HAP-1 (cell line): ENCODE data around the gene ARHGAP24.

Source experiments
- DNase-seq, 2 experiments: peaks; one replicate each; pipeline ENCODE4 v3.0.0-alpha.2; 2016 to 2020; ENCODE audit warnings: low spot score in 2 of 2
- H3K27me3 ChIP-seq: fragments of 250-450 bp; sonication (Bioruptor Pico); 2 replicates; pipeline ENCODE4 v1.5.1; 2020; ENCODE audit warnings: low read depth, mild to moderate bottlenecking, moderate library complexity
- H3K36me3 ChIP-seq: fragments of 250-450 bp; sonication (Bioruptor Pico); replicated peaks from 2 replicates; pipeline ENCODE4 v1.5.1; 2020; ENCODE audit warnings: mild to moderate bottlenecking
- H3K4me1 ChIP-seq: fragments of 250-450 bp; sonication (Bioruptor Pico); 2 replicates; pipeline ENCODE4 v1.5.1; 2020; ENCODE audit warnings: mild to moderate bottlenecking
- H3K4me3 ChIP-seq: fragments of 250-450 bp; sonication (Bioruptor Pico); 2 replicates; pipeline ENCODE4 v1.5.1; 2020; ENCODE audit warnings: mild to moderate bottlenecking, moderate library complexity
- H3K9me3 ChIP-seq: fragments of 250-450 bp; sonication (Bioruptor Pico); 2 replicates; pipeline ENCODE4 v1.5.1; 2020; ENCODE audit warnings: mild to moderate bottlenecking, moderate library complexity
- in situ Hi-C: fragments of 300-500 bp; cut with MboI; formaldehyde crosslinking; loops from 3 replicates; pipeline ENCODE4 v1.14.3; 2020; ENCODE audit warnings: low sequenced_read_pairs, inconsistent platforms, mixed read lengths

Gene ARHGAP24

GRCh38 chr4:85755285-85755684, 280.3 kb downstream of the ARHGAP24 start:
- H3K36me3 ChIP-seq, result no peaks in the 10 kb centered on the region
- H3K4me1 ChIP-seq, result no peaks in the 10 kb centered on the region
- H3K9me3 ChIP-seq, result no peaks in the 10 kb centered on the region
- DNase-seq, result no peak
- H3K27me3 ChIP-seq, result no peaks in the 10 kb centered on the region
- in situ Hi-C loops, result no loop called here
- no peak overlapping the region for H3K4me3 ChIP-seq

GRCh38 chr4:85756938-85757337, 282.0 kb downstream of the ARHGAP24 start:
- Histone ChIP-seq H3K27me3 (no peaks in the 10 kb centered on the region), H3K4me3 (no peak overlapping the region), H3K36me3 (no peaks in the 10 kb centered on the region), H3K4me1 (no peaks in the 10 kb centered on the region), H3K9me3 (no peaks in the 10 kb centered on the region)
- peak in 1 of 2 experiments; percentile 50 for DNase-seq
- in situ Hi-C loops, result no loop called here

- no peak for DNase-seq
- Histone ChIP-seq H3K36me3 (no peaks in the 10 kb centered on the region), H3K27me3 (no peaks in the 10 kb centered on the region), H3K9me3 (no peaks in the 10 kb centered on the region), H3K4me1 (no peaks in the 10 kb centered on the region), H3K4me3 (no peak overlapping the region)
- in situ Hi-C loops, result no loop called here
Measured at GRCh38 chr4:85759388-85759787, 284.4 kb downstream of the ARHGAP24 start.

DNA sequence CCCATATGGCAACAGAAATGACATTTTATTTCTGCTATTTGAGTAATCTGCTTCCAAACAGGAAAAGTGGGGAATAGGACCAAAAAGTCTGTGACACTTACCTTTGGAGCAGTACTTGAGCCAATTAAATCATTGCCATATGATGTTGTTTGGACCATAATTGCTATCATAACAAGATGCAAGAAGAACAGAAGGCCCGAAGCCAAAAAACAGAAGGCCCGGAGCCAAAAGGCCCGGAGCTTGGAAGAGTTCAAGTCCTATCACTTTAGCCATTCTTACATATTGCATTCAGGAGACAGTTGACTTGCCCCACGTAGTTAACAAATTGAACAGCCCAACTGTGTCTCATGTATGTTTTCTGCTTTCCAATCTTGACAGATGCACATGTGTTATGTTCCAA, 285.6 kb downstream of the ARHGAP24 start:
- no peak overlapping the region for H3K4me3 ChIP-seq
- H3K4me1 ChIP-seq, result no peaks in the 10 kb centered on the region
- H3K9me3 ChIP-seq, result no peaks in the 10 kb centered on the region
- H3K27me3 ChIP-seq, result no peaks in the 10 kb centered on the region
- DNase-seq, result no peak
- in situ Hi-C loops, result no loop called here
- no peaks in the 10 kb centered on the region for H3K36me3 ChIP-seq

DNA sequence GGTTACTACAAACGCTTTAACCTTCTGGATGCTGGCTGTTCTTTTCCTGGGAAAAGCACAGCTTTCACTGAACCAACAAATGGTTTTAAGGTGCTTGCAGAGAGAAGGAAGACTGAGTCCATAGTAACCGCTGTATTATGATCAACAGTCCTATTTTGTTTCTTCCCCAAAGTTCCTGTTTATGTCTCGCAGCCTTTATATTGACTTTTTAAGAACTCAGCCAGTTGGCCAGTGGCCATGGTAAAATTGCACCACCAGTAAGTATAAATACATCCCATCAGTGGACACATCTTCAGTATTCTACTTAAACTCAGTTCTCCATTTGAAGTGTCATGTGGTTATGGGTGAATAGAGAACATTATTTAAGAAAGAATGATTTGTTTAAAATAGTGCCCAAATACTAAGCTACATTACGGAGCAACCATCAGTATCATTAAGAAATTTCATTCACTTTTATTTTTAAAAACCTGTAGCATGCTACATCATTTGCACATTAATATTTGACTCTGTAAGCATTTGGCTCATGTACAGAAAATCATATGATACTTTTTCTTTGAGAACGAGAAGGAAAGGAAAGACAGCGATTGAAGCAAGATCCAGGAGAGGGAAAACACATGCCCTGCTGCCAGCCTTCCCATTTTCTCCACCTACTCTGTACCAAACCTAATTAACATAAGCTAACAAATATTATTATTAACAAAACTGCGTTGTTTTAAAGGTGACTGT, 287.0 kb downstream of the ARHGAP24 start:
- no peaks in the 10 kb centered on the region for H3K36me3 ChIP-seq
- H3K27me3 ChIP-seq, result no peaks in the 10 kb centered on the region
- H3K4me1 ChIP-seq, result peaks cover 6% of the 10 kb centered on the region; the same call in 1 of the 2 replicates
- no peaks in the 10 kb centered on the region for H3K9me3 ChIP-seq
- H3K4me3 ChIP-seq, result no peak overlapping the region
- DNase-seq, result no peak
- in situ Hi-C loops, result no loop called here

DNA sequence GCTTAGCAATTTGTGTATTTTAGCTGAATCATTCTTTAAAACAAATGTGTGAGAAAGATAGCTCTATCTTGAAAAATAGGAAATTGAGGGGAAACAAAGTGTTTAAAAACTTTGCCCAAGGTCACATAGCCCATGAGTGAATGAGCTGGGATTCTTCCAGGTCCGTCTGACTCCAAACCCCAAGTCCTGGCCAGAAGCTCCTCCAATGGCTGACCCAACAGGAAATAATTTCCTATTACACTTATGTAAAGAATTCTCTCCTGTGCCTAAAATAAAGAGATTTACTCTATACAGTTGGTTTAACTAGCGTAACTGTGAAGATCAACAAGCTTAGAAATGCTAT, 287.6 kb downstream of the ARHGAP24 start:
- in situ Hi-C loops, result no loop called here
- H3K27me3 ChIP-seq, result no peaks in the 10 kb centered on the region
- DNase-seq, result no peak
- peaks cover 6% of the 10 kb centered on the region; the same call in 1 of the 2 replicates for H3K4me1 ChIP-seq
- no peaks in the 10 kb centered on the region for H3K9me3 ChIP-seq
- no peak overlapping the region for H3K4me3 ChIP-seq
- no peaks in the 10 kb centered on the region for H3K36me3 ChIP-seq

DNA sequence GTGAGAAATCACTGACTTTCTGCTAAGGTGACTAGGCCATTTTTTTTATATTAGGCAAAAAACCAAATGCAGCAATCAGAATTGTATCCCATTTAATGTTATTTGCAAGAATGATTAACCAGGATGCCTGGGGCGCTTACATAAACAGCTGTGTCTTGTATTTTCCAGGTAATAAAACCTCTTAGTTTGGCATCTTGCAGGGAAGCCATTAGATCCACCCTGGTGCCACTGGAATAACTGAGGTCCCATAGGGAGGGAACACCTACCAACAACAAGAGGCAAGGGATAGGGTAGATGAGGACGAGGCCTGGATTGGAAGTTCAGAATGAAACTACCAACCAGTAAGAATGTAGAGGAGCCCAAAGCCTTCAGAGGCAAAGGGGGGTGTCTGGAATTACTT, 288.3 kb downstream of the ARHGAP24 start:
- Histone ChIP-seq H3K27me3 (no peaks in the 10 kb centered on the region), H3K36me3 (no peaks in the 10 kb centered on the region), H3K4me1 (peaks cover 6% of the 10 kb centered on the region; the same call in 1 of the 2 replicates), H3K9me3 (no peaks in the 10 kb centered on the region), H3K4me3 (no peak overlapping the region)
- DNase-seq, result no peak
- in situ Hi-C loops, result no loop called here

- in situ Hi-C loops, result no loop called here
Measured at GRCh38 chr4:85767649-85768048, 292.7 kb downstream of the ARHGAP24 start.

DNA sequence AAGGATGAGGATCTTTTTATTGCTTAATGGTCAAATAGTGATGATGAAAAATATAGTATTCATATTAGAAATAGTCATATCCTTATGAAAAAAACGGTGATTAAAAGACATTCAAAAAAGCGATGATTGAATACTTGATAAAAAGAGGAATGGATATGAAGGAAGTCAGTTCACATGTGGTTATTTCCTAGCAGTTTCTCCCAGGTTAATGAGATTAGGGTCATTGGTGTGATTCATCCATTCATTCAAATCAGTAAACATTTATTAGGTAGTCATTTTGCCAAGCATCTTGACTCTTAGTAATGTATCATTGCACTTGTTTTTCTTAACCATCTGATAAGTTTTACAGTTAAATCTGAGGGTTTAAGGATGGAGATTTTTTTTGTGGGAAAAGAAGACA, 294.1 kb downstream of the ARHGAP24 start:
- Histone ChIP-seq H3K4me3 (no peak overlapping the region), H3K27me3 (no peaks in the 10 kb centered on the region), H3K9me3 (no peaks in the 10 kb centered on the region), H3K4me1 (peaks cover 6% of the 10 kb centered on the region; the same call in 1 of the 2 replicates), H3K36me3 (no peaks in the 10 kb centered on the region)
- no peak for DNase-seq
- in situ Hi-C loops, result no loop called here

More at GRCh38 chr4:85767649-85768048, 292.7 kb downstream of the ARHGAP24 start:
- Histone ChIP-seq H3K36me3 (no peaks in the 10 kb centered on the region), H3K4me1 (peaks cover 6% of the 10 kb centered on the region; the same call in 1 of the 2 replicates), H3K27me3 (no peaks in the 10 kb centered on the region), H3K4me3 (no peak overlapping the region), H3K9me3 (no peaks in the 10 kb centered on the region)
- DNase-seq, result no peak

GRCh38 chr4:85772470-85772869, 297.5 kb downstream of the ARHGAP24 start:
- Histone ChIP-seq H3K4me1 (no peaks in the 10 kb centered on the region), H3K9me3 (no peaks in the 10 kb centered on the region), H3K36me3 (no peaks in the 10 kb centered on the region), H3K4me3 (no peak overlapping the region), H3K27me3 (no peaks in the 10 kb centered on the region)
- no peak for DNase-seq
- in situ Hi-C loops, result no loop called here

- H3K9me3 ChIP-seq, result no peaks in the 10 kb centered on the region
- H3K36me3 ChIP-seq, result no peaks in the 10 kb centered on the region
- in situ Hi-C loops, result no loop called here
- no peaks in the 10 kb centered on the region for H3K4me1 ChIP-seq
- no peak overlapping the region for H3K4me3 ChIP-seq
- no peaks in the 10 kb centered on the region for H3K27me3 ChIP-seq
- no peak for DNase-seq
Measured at GRCh38 chr4:85773372-85773771, 298.4 kb downstream of the ARHGAP24 start.

GRCh38 chr4:85774000-85774399, 299.1 kb downstream of the ARHGAP24 start:
- in situ Hi-C loops, result no loop called here
- Histone ChIP-seq H3K4me1 (no peaks in the 10 kb centered on the region), H3K4me3 (no peak overlapping the region), H3K36me3 (no peaks in the 10 kb centered on the region), H3K27me3 (no peaks in the 10 kb centered on the region), H3K9me3 (no peaks in the 10 kb centered on the region)
- no peak for DNase-seq

DNA sequence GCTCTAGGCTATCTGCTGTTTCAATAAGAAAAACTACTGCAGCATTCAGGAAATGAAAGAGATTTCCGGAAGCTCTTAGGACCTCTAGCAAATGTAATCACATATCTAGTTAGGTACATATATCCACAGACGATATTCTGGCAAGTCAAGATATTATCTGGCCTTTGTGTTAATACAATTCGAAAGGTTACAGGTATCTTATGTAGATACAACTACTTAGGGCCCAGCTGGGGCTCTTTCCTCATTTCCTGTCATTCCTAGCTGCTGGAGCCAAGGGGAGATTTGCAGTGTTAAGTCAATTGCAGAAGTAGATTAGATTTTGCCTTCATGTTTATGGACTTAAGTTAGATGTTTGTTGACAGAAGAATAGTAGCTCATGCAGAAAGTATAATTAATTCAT, 299.5 kb downstream of the ARHGAP24 start:
- no peak overlapping the region for H3K4me3 ChIP-seq
- H3K4me1 ChIP-seq, result no peaks in the 10 kb centered on the region
- DNase-seq, result no peak
- H3K9me3 ChIP-seq, result no peaks in the 10 kb centered on the region
- in situ Hi-C loops, result no loop called here
- no peaks in the 10 kb centered on the region for H3K36me3 ChIP-seq
- no peaks in the 10 kb centered on the region for H3K27me3 ChIP-seq

- DNase-seq, result no peak
- no peaks in the 10 kb centered on the region for H3K36me3 ChIP-seq
- H3K4me3 ChIP-seq, result no peak overlapping the region
- H3K27me3 ChIP-seq, result no peaks in the 10 kb centered on the region
- no peaks in the 10 kb centered on the region for H3K9me3 ChIP-seq
- in situ Hi-C loops, result loop anchor here (25.0 kb wide), 1 partner anchor 186 kb away; no protein-coding TSS in a partner anchor
- H3K4me1 ChIP-seq, result no peaks in the 10 kb centered on the region
Measured at GRCh38 chr4:85776096-85776495, 301.1 kb downstream of the ARHGAP24 start.

DNA sequence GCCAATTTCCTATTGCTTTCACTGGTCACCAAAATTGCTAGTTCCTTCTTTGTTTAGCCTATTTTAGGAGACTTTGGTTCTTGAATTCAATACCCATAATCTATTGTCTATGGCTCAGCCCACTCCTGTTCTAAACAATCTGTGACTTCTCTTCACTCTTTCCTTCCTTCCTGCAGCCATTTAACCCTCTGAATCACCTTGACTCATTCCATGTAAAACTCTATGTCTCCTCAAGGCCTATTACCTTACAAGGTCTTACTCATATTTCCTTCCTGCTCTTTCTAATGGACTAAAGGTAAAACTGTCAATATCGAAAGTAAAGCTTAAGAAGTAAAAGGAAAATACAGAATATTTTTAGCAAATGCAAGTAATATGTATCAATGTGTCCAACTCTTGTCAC, 301.6 kb downstream of the ARHGAP24 start:
- no peak for DNase-seq
- in situ Hi-C loops, result loop anchor here (25.0 kb wide), 1 partner anchor 186 kb away; no protein-coding TSS in a partner anchor

More for the DNA sequence above, 301.6 kb downstream of the ARHGAP24 start:
- H3K4me3 ChIP-seq, result no peak overlapping the region
- H3K27me3 ChIP-seq, result no peaks in the 10 kb centered on the region
- no peaks in the 10 kb centered on the region for H3K4me1 ChIP-seq
- no peaks in the 10 kb centered on the region for H3K36me3 ChIP-seq
- H3K9me3 ChIP-seq, result no peaks in the 10 kb centered on the region
